GM18867 (cell line): ENCODE results near the gene TBCD.

ENCODE experiments used
- ATAC-seq: cut with Tn5 transposase; IDR thresholded peaks from one replicate; pipeline ENCODE4 v1.9.1; 2021; ENCODE audit warnings: mild to moderate bottlenecking, moderate library complexity; ENCODE audit not compliant: unreplicated experiment

The TBCD gene

GRCh38 chr17:82831041-82831817 is 79.4 kb downstream of the TBCD start:
- ATAC-seq, result no peak

- ATAC-seq, result no peak
Measured at GRCh38 chr17:82831818-82832200, 79.9 kb downstream of the TBCD start.

GRCh38 chr17:82832411-82832810 is 80.5 kb downstream of the TBCD start:
- ATAC-seq, result no peak

DNA sequence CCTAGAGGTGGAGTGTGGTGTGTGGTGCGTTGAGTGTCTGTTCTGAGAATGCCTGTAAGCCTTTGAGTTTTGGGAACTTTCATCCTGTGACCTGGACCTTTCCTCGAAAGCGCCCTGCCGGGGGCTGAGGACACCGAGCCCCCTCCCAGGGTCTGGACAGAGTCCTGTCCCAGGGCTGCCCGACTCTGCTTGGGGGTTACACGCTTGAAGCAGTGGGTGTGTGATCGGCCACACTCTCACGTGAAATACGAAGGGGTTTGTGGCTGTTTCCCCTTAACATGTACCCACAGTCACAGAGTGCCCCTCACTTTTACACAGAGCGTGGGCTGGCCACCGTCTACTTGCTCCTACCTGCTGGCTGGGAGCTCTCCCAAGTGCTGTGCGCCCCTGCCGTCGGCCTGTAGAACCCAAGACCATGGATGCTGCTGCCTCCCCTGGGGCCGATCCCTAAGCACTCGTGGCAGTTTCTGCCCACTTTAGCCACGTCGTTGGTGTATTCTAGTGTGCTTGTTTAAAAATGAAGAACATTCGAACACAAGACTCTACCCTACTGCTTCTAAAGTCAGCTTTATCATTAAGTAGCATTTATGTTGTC is 81.1 kb downstream of the TBCD start:
- ATAC-seq, result no peak

DNA sequence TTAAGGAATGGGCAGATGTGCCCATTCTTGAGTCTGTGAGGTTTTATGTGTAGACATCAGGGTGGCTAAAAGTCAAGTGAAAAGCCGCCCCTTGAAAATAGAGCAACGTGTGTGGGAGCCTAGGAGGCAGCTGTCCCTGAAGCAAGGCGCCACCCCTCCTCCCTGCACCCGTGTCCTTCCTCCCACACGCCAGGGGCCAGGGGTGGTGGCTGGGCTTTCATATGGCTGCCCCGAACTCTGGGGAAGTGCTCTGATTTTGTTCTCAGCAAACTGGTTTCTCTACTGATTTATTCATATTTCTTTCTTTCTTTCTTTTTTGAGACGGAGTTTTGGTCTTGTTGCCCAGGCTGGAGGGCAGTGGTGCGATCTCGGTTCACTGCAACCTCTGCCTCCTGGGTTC is 83.3 kb downstream of the TBCD start:
- ATAC-seq, result no peak

- ATAC-seq, result no peak
Measured at GRCh38 chr17:82835766-82836512, 84.1 kb downstream of the TBCD start.

GRCh38 chr17:82836823-82837357 is 85.0 kb downstream of the TBCD start:
- no peak for ATAC-seq

DNA sequence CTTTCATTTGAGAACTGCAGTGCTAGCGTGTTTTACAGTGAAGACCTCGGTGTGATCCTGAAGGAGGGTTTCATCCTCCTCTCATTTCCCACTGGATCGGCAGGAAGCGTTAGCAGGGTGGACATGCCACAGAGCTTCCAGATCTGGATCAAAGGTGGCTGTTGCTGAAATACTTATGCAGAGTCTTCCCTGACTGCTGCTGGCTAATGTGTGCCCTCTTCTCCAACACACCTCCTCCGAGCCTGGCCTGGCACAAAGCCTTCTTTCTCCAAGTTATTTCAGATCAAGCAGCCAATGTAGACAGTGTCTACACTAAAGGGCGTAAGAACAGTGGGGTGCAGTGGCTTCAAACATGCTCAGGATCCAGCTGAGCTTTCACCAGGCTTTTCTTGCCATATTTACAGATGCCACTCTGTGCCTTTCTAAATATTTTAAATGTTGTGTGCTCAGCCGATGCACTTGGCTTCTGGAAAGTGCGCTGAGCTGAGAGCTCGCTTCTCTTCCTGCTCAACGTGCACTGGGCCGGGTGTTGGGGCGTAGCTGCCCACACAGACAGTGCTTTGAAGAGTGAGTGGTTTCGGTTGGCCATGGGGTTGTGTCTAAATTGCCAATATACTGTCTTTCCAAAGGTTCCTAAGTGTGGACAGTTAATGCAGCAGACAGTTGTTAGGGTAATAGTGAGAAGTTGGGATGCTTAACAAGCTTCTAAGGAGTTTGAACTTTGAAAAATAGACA is 85.9 kb downstream of the TBCD start:
- no peak for ATAC-seq

- ATAC-seq, result no peak
Measured at GRCh38 chr17:82838386-82839063, 86.7 kb downstream of the TBCD start.

DNA sequence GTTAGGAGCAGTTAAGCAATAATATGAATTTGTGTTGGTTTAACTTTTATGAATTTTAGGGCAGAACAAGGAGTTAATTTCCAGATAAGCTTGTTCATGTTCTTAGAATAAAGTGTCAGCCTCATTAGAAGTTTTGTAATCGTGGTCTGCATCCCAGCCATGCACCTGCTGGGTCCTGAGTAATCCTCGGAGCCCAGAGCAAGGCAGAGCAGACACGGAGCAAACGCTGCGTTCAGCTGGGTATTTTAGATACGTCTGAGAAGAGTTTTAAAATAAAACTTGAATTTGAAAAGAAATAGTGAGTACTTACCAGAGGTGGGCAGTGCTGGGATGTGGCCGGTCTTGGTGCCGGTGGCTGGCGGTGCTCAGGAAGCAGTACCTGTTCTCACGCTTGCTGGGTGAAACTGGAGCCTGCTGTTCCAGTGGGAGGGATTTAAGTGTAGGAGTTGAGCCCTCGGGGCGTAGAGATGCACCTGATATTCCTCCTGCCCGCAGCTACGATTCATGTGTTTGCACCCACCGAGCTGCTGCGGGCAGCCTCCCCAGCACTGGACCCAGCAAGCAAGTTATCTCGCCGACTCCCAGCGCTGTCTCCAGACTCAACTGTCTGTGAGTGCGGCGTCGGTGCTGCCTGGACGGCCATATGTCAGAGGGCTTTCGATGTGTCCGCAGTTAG is 87.9 kb downstream of the TBCD start, which contains the start of gene ZNF750:
TSS of gene ZNF750 (minus strand) at position 406 of the 676 bp plus-strand sequence. CDS start 7,568 bp downstream, outside the sequence.
- no peak for ATAC-seq

GRCh38 chr17:82840431-82840831 is 88.6 kb downstream of the TBCD start:
- no peak for ATAC-seq

DNA sequence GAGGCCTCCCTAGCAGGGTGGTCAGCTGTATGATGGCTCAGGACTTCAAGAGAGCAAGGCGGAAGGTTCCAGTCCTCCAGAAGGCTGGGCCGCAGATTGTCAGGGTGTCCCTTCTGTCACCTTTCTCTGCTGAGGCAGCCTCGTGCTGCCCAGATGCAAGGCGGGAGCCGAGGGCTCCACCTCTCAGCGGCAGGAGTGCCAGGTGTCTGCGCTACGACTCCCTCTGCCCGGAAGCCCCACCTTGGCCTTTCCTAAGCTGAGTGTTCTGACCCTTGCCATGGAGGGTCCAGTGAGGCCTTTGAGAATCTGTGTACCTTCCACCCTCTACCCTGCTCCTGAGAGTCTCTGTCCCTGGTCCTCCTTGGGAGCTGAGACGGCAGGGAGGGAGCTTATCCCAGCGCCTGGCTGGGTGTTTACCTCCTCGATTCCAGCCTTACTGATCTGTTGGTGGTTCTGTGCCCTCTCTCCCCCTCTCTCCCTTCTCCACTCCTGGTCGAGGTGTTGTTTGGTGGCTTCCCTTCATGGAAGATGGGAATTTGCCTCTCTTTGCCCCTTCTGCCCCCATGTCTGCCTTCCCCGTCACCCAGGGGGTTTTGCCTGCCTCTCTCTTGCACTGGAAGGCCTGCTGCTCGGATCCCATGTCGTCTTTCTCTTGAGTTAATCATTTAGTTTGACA is 90.2 kb downstream of the TBCD start:
- no peak for ATAC-seq

DNA sequence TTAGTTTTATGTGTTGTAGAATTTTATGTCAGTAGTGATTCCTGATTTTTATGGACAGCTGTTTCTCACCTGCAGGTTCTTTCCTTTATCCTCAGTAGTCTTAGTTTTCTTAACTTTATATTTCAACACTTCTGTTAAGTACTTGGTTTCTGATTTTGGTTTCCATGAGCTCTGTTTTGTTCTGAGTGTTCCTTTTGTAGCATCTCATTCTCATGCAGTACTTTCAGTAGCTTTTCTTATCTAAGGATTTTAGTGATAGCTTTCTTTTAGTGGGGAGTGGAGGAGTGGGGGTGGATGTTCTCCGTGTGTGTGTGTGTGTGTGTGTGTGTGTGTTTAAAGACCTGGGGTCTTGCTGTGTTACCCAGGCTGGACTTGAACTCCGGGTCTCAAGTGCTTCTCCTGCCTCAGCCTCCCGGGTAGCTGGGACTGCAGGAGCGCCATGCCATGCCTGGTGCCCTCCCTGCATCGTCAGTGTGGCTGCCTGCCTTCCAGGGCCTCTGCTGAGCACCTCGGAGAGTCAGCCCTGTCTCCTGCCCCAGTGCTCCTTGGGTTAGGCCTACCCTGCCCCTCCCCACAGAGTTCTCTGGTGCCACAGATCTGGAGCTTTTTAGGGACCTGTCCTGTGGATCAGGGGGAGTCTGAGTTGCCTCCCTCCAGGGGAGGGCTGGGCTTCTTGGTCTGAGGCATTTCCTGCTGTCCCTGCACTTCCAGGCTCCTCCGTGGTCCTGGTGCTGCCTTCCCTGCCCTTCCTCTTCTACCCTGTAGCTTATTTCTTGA is 92.2 kb downstream of the TBCD start:
- no peak for ATAC-seq

- no peak for ATAC-seq
Measured at GRCh38 chr17:82844796-82845162, 92.9 kb downstream of the TBCD start.

DNA sequence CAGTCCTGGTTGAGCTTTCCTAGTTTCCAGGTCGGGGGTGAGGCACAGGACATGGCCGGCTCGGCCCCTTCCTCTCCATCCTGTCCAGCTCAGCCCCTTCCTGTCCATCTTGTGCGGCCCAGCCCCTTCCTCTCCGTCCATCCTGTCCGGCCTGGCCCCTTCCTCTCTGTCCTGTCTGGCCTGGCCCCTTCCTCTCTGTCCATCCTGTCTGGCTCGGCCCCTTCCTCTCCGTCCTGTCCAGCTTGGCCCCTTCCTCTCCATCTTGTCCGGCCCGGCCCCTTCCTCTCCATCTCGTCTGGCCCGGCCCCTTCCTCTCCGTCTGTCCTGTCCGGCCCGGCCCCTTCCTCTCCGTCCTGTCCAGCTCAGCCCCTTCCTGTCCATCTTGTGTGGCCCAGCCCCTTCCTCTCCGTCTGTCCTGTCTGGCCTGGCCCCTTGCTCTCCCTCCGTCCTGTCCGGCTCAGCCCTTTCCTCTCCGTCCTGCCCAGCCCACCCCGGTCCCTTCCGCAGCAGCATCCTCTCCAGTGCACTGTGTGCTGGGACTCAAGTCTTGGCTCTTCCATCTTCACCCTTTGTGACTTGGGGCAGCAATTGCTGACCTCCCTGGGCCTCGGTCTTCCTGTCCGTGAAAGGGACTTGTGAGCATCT is 93.4 kb downstream of the TBCD start:
- no peak for ATAC-seq

DNA sequence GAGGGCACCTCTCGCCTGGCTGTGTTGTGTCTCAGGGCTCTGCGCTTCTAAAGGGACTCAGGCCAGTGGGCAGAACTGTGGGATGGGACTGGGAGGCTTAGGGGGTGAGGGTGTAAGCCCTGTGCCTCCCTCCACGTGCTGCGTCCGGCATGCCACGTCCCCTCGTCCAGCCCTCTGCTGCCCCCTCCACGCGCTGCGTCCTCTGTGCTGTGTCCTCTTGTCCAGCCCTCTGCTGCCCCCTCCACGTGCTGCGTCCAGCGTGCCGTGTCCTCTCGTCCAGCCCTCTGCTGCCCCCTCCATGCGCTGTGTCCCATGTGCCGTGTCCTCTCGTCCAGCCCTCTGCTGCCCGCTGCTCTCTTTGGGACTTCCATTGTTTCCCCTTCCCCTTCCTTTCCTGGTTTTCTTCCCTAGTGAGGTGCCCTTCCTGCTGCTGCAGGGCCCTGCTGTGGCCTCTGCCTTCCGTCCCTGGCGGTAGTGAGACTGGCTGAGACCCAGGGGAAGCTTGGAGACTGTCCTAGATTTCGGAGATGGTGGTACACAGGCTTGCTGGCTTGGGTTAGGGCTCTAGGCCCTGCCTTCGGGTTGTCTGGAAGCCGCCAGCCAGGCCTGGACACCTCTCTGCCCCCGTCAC is 94.3 kb downstream of the TBCD start:
- ATAC-seq, result no peak

- no peak for ATAC-seq
Measured at GRCh38 chr17:82848022-82848592, 96.2 kb downstream of the TBCD start.
